HL-60 (cell line): ENCODE results near the gene SLC8A2.

Source experiments
- DNase-seq, 2 experiments: peaks; one replicate each; pipeline ENCODE4 v3.0.0-alpha.2; 2010 to 2020; ENCODE audit warnings: low read depth in 1 of 2, low spot score in 1 of 2
- H3K27ac ChIP-seq: fragments of 250-450 bp; sonication (Bioruptor Pico); replicated peaks from 2 replicates; pipeline ENCODE4 v1.5.1; 2020; ENCODE audit warnings: mild to moderate bottlenecking, moderate library complexity
- H3K27me3 ChIP-seq: fragments of 250-450 bp; sonication (Bioruptor Pico); 2 replicates; pipeline ENCODE4 v1.5.1; 2021; ENCODE audit warnings: mild to moderate bottlenecking, moderate library complexity; ENCODE audit not compliant: insufficient read depth, poor library complexity, severe bottlenecking
- H3K4me3 ChIP-seq: replicated peaks from 2 replicates; pipeline ENCODE4 v1.5.1; 2011; ENCODE audit warnings: mild to moderate bottlenecking, control low read depth, low read length; ENCODE audit not compliant: insufficient read depth
- CTCF ChIP-seq: IDR thresholded peaks from one replicate; pipeline ENCODE4 v1.5.1; 2011; ENCODE audit warnings: low read length, control low read depth, inconsistent platforms; ENCODE audit not compliant: insufficient read depth
- GABPA ChIP-seq: IDR thresholded peaks from 2 replicates; pipeline ENCODE4 v1.6.1; 2012; ENCODE audit warnings: low read depth
- POLR2AphosphoS5 ChIP-seq: IDR thresholded peaks from 2 replicates; pipeline ENCODE4 v1.6.1; 2012; ENCODE audit warnings: low read depth
- REST ChIP-seq: IDR thresholded peaks from 2 replicates; pipeline ENCODE4 v1.6.1; 2012; ENCODE audit warnings: low read depth; ENCODE audit not compliant: insufficient replicate concordance
- SPI1 ChIP-seq: IDR thresholded peaks from 2 replicates; pipeline ENCODE4 v1.6.1; 2012; ENCODE audit warnings: low read depth, mild to moderate bottlenecking, borderline replicate concordance

SLC8A2 gene

GRCh38 chr19:47469363-47469700 lies 2.4 kb downstream of the SLC8A2 start:
- Histone ChIP-seq H3K27me3 (peaks cover 44% of the 10 kb centered on the region), H3K27ac (no peak overlapping the region), H3K4me3 (no peak overlapping the region)
- no peak for DNase-seq
- TF ChIP-seq POLR2AphosphoS5 (no peak), CTCF (no peak), SPI1 (no peak), REST (no peak), GABPA (no peak)

GRCh38 chr19:47467914-47468313 lies 3.8 kb downstream of the SLC8A2 start:
- Histone ChIP-seq H3K27me3 (peaks cover 44% of the 10 kb centered on the region), H3K27ac (no peak overlapping the region), H3K4me3 (no peak overlapping the region)
- no peak for TF ChIP-seq SPI1
- TF ChIP-seq POLR2AphosphoS5, result no peak
- no peak for TF ChIP-seq CTCF
- TF ChIP-seq GABPA, result no peak
- no peak for TF ChIP-seq REST
- no peak for DNase-seq

- Histone ChIP-seq H3K27ac (no peak overlapping the region), H3K4me3 (no peak overlapping the region), H3K27me3 (peaks cover 32% of the 10 kb centered on the region)
- TF ChIP-seq POLR2AphosphoS5, result no peak
- no peak for TF ChIP-seq REST
- TF ChIP-seq GABPA, result no peak
- TF ChIP-seq SPI1, result no peak
- no peak for TF ChIP-seq CTCF
- no peak for DNase-seq
These were observed 5.7 kb downstream of the SLC8A2 start for GRCh38 chr19:47465957-47466356.
